ENCODE measurements around the gene ZNF598.

Gene ZNF598

GRCh38 chr16:2009791-2010510 lies at the start of gene ZNF598:
ZNF598 (minus strand) TSS chr16:2009821.
- peak; percentile 41 for DNase-seq (ENCODE audit: low read depth)
- H3K4me3 ChIP-seq (ENCODE audit: control insufficient read depth, low read depth, low read length), result peak within 1 kb of the TSS; percentile 66
- no peak for TF ChIP-seq CTCF (IDR thresholded peaks at IDR 0.05; ENCODE audit: control insufficient read depth, insufficient read depth, low read depth, low read length, missing control alignments)

- TF ChIP-seq CTCF (IDR thresholded peaks at IDR 0.05; ENCODE audit: control insufficient read depth, insufficient read depth, low read depth, low read length, missing control alignments), result no peak
- H3K4me3 ChIP-seq (ENCODE audit: control insufficient read depth, low read depth, low read length), result no peak overlapping the region
- DNase-seq (ENCODE audit: low read depth), result no peak
Measured at GRCh38 chr16:2058872-2059271, 49.3 kb upstream of the ZNF598 start.

GRCh38 chr16:2058420-2058819 lies 48.8 kb upstream of the ZNF598 start:
- no peak for DNase-seq (ENCODE audit: low read depth)
- H3K4me3 ChIP-seq (ENCODE audit: control insufficient read depth, low read depth, low read length), result no peak overlapping the region
- no peak for TF ChIP-seq CTCF (IDR thresholded peaks at IDR 0.05; ENCODE audit: control insufficient read depth, insufficient read depth, low read depth, low read length, missing control alignments)

- H3K4me3 ChIP-seq (ENCODE audit: control insufficient read depth, low read depth, low read length), result no peak overlapping the region
- no peak for TF ChIP-seq CTCF (IDR thresholded peaks at IDR 0.05; ENCODE audit: control insufficient read depth, insufficient read depth, low read depth, low read length, missing control alignments)
- DNase-seq (ENCODE audit: low read depth), result no peak
Measured at GRCh38 chr16:2057438-2057837, 47.8 kb upstream of the ZNF598 start.

GRCh38 chr16:2056681-2057407 lies 47.2 kb upstream of the ZNF598 start:
- DNase-seq (ENCODE audit: low read depth), result no peak
- H3K4me3 ChIP-seq (ENCODE audit: control insufficient read depth, low read depth, low read length), result no peak overlapping the region
- TF ChIP-seq CTCF (IDR thresholded peaks at IDR 0.05; ENCODE audit: control insufficient read depth, insufficient read depth, low read depth, low read length, missing control alignments), result peak; percentile 10

- DNase-seq (ENCODE audit: low read depth), result no peak
- H3K4me3 ChIP-seq (ENCODE audit: control insufficient read depth, low read depth, low read length), result no peak overlapping the region
- TF ChIP-seq CTCF (IDR thresholded peaks at IDR 0.05; ENCODE audit: control insufficient read depth, insufficient read depth, low read depth, low read length, missing control alignments), result peak; percentile 43
Measured at GRCh38 chr16:2056077-2056476, 46.5 kb upstream of the ZNF598 start.
